Kidney (tissue), 14 donors: ENCODE results near the gene FTCDNL1. TPM values are rescaled to one million over a fixed set of nuclear protein-coding genes. Genes with fewer than 3 reads are reported as not detected.

ENCODE experiments used
- DNase-seq, 5 donors: peaks; one replicate each; pipeline ENCODE4 v3.0.0-alpha.2; 2013 to 2020
- FAIRE-seq: peaks from 2 replicates; lab custom pipeline; 2012; peaks lifted over from hg19 to GRCh38; lab: Jason Lieb, UNC
- H3K27ac ChIP-seq, 2 donors: one replicate each; pipeline ENCODE4 v1.7.0; 2013; ENCODE audit warnings: low read depth in 2 of 2, low read length in 2 of 2, inconsistent platforms in 1 of 2
- H3K27me3 ChIP-seq: one replicate; pipeline ENCODE4 v1.7.1; 2013; ENCODE audit warnings: low read length, inconsistent platforms; ENCODE audit not compliant: control insufficient read depth, insufficient read depth
- H3K36me3 ChIP-seq, 3 donors: one replicate each; pipeline versions ENCODE4 v1.7.0 to v1.7.1; 2013; ENCODE audit warnings: low read length in 3 of 3, control low read depth in 1 of 3, inconsistent platforms in 1 of 3; ENCODE audit not compliant: insufficient read depth in 3 of 3, control insufficient read depth in 2 of 3
- H3K4me1 ChIP-seq, 3 donors: one replicate each; pipeline versions ENCODE4 v1.7.0 to v1.7.1; 2013; ENCODE audit warnings: low read length in 3 of 3, inconsistent platforms in 1 of 3, low read depth in 1 of 3; ENCODE audit not compliant: control insufficient read depth in 2 of 3, insufficient read depth in 2 of 3
- H3K4me3 ChIP-seq, 3 donors: one replicate each; pipeline versions ENCODE4 v1.7.0 to v1.8.1; 2013; ENCODE audit warnings: low read length in 3 of 3, control low read depth in 1 of 3, inconsistent platforms in 1 of 3
- H3K9ac ChIP-seq, 3 donors: one replicate each; pipeline versions ENCODE4 v1.7.0 to v1.7.1; 2013; ENCODE audit warnings: low read length in 3 of 3, control low read depth in 1 of 3, inconsistent platforms in 1 of 3
- H3K9me3 ChIP-seq, 3 donors: one replicate each; pipeline versions ENCODE4 v1.7.0 to v1.7.1; 2013; ENCODE audit warnings: low read length in 3 of 3, control low read depth in 1 of 3, inconsistent platforms in 1 of 3; ENCODE audit not compliant: control insufficient read depth in 2 of 3, insufficient read depth in 1 of 3
- CTCF ChIP-seq: IDR thresholded peaks from 3 replicates; pipeline ENCODE4 v1.5.1; 2012; ENCODE audit warnings: mild to moderate bottlenecking, moderate library complexity, borderline replicate concordance; ENCODE audit not compliant: insufficient read depth; ENCODE audit errors: extremely low read depth
- intact Hi-C: fragments of 100-400 bp; cut with DNase I; formaldehyde crosslinking; loops from one replicate; pipeline ENCODE4 v1.11.1; 2022
- polyA plus RNA-seq: library from polyadenylated mRNA; stranded (reverse); fragments of 350-450 nt; fragmentation: Illumina TruSeq; extraction: RNeasy Lipid Tissue Mini Kit (QIAGEN cat#74804); gene quantifications from one replicate; pipeline ENCODE4 v1.2.3, GENCODE V29; 2014; ENCODE audit warnings: low read depth, low replicate concordance; ENCODE audit not compliant: insufficient read depth
- total RNA-seq: library from RNA; stranded (reverse); fragmentation: NEBNext Ultra II Directional; extraction: Animal tissue kit (Norgen Biotek cat#: 25700); gene quantifications from one replicate; pipeline ENCODE4 v1.2.1, GENCODE V29; 2021
- donor health status: control.
- donor health status: control.
- donor health status: control.
- donor health status: control.
- donor health status: control.
- donor health status: DM: yes; HTN: yes; CAD: no.
- donor health status: Normal renal cell carcinoma (clear cell type).

Gene FTCDNL1
- total and polyA plus RNA-seq, 2 donors from 2014 or later = 3.4 to 4.1 TPM

GRCh38 chr2:199792381-199792780 is 58.6 kb downstream of the FTCDNL1 start:
- no peak for FAIRE-seq
- H3K4me1 ChIP-seq = no peaks in the 10 kb centered on the region
- H3K36me3 ChIP-seq = no peaks in the 10 kb centered on the region
- no peak overlapping the region for H3K9ac ChIP-seq
- H3K27ac ChIP-seq = no peak overlapping the region
- TF ChIP-seq CTCF = no peak
- no peaks in the 10 kb centered on the region for H3K9me3 ChIP-seq
- no peaks in the 10 kb centered on the region for H3K27me3 ChIP-seq
- no peak overlapping the region for H3K4me3 ChIP-seq
- no peak for DNase-seq
- intact Hi-C loops = no loop called here

DNA sequence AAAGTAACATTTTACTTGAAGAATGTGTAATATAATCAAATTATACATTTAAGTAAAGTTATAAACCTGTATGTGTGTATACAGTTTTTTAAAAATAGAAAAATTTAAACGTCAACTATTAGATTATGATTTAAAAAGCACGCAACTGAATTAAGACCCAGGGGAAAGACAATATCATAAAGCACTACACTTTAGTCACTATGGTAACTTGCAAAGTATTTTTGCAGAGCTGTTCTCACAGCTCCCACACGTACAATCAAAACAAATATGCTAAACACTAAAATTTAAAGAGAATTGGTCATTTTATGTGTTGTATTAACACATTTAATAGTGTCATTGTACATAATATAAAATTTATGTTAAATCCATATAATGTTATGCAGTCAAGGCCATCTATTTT is 59.7 kb downstream of the FTCDNL1 start:
- Histone ChIP-seq H3K9ac (no peak overlapping the region), H3K36me3 (no peaks in the 10 kb centered on the region), H3K4me1 (no peaks in the 10 kb centered on the region), H3K27ac (no peak overlapping the region), H3K9me3 (no peaks in the 10 kb centered on the region), H3K27me3 (no peaks in the 10 kb centered on the region), H3K4me3 (no peak overlapping the region)
- TF ChIP-seq CTCF = no peak
- DNase-seq (no peak), FAIRE-seq (no peak)
- intact Hi-C loops = no loop called here

- Histone ChIP-seq H3K27me3 (no peaks in the 10 kb centered on the region), H3K9ac (no peak overlapping the region), H3K9me3 (no peaks in the 10 kb centered on the region), H3K4me3 (no peak overlapping the region), H3K36me3 (no peaks in the 10 kb centered on the region), H3K4me1 (no peaks in the 10 kb centered on the region), H3K27ac (no peak overlapping the region)
- FAIRE-seq = no peak
- intact Hi-C loops = no loop called here
- TF ChIP-seq CTCF = no peak
- DNase-seq = no peak
Observed at GRCh38 chr2:199784512-199784911, 66.5 kb downstream of the FTCDNL1 start.

GRCh38 chr2:199779589-199779988 is 71.4 kb downstream of the FTCDNL1 start:
- Histone ChIP-seq H3K36me3 (no peaks in the 10 kb centered on the region), H3K27me3 (no peaks in the 10 kb centered on the region), H3K27ac (no peak overlapping the region), H3K9ac (no peak overlapping the region), H3K4me3 (no peak overlapping the region), H3K9me3 (no peaks in the 10 kb centered on the region), H3K4me1 (no peaks in the 10 kb centered on the region)
- no peak for TF ChIP-seq CTCF
- DNase-seq = no peak
- no peak for FAIRE-seq
- intact Hi-C loops = no loop called here
